OCI-LY7 (cell line): ENCODE measurements around the gene SSPN.

Source experiments
- CTCF ChIP-seq: fragments of 200-600 bp; sonication (generic); conservative IDR thresholded peaks from 2 replicates; pipeline ENCODE4 v1.5.1; 2014; ENCODE audit warnings: mild to moderate bottlenecking, antibody characterized with exemption, low read length, moderate library complexity, mixed read lengths
- EZH2phosphoT487 ChIP-seq: fragments of 200-600 bp; sonication (generic); IDR thresholded peaks from 2 replicates; pipeline ENCODE4 v1.6.1; 2018; ENCODE audit warnings: low read depth, borderline replicate concordance, mild to moderate bottlenecking, mixed run types, antibody characterized with exemption, low read length, moderate library complexity, mixed read lengths

GRCh38 chr12:26148291-26148690 is 47.1 kb upstream of the SSPN start:
- TF ChIP-seq CTCF = no peak
- TF ChIP-seq EZH2phosphoT487 = no peak
